ELF-1 (cell line): ENCODE measurements around the gene FPGS.
"Not testable (repeated sequence)": the region's sequence is repeated elsewhere in the genome, so short reads cannot be mapped to it uniquely, and the experiment has no call there.

Source experiments
- DNase-seq: peaks from one replicate; pipeline ENCODE4 v3.0.0-alpha.2; 2016; ENCODE audit warnings: low read depth, low spot score

The FPGS gene

GRCh38 chr9:127812011-127812410 is 9.3 kb downstream of the FPGS start:
- no peak for DNase-seq

- no peak for DNase-seq
Measured at GRCh38 chr9:127812936-127813675, 10.4 kb downstream of the FPGS start.

GRCh38 chr9:127813686-127814226 is 11.1 kb downstream of the FPGS start:
- DNase-seq = no peak

- DNase-seq = no peak
Measured at GRCh38 chr9:127814619-127815511, 12.2 kb downstream of the FPGS start.

- no peak for DNase-seq
Measured at GRCh38 chr9:127815512-127816361, 13.1 kb downstream of the FPGS start.

- no peak for DNase-seq
Measured at GRCh38 chr9:127816362-127816725, 13.7 kb downstream of the FPGS start.

- DNase-seq = no peak
Measured at GRCh38 chr9:127816728-127817127, 14.0 kb downstream of the FPGS start.

- no peak for DNase-seq
Measured at GRCh38 chr9:127817881-127818434, 15.3 kb downstream of the FPGS start.

- DNase-seq = no peak
Measured at GRCh38 chr9:127818574-127818973, 15.9 kb downstream of the FPGS start.

- no peak for DNase-seq
Measured at GRCh38 chr9:127822108-127822507, 19.4 kb downstream of the FPGS start.

GRCh38 chr9:127825319-127826051 is 22.8 kb downstream of the FPGS start:
- DNase-seq = peak; percentile 74

GRCh38 chr9:127826253-127826913 is 23.7 kb downstream of the FPGS start:
- no peak for DNase-seq

GRCh38 chr9:127828262-127829031 is 25.8 kb downstream of the FPGS start:
- peak; percentile 97 for DNase-seq

- DNase-seq = no peak
Measured at GRCh38 chr9:127829205-127829906, 26.7 kb downstream of the FPGS start.

GRCh38 chr9:127832248-127832647 is 29.6 kb downstream of the FPGS start:
- DNase-seq = no peak

GRCh38 chr9:127833555-127833954 is 30.9 kb downstream of the FPGS start:
- no peak for DNase-seq

- DNase-seq = no peak
Measured at GRCh38 chr9:127835991-127836516, 33.4 kb downstream of the FPGS start.

GRCh38 chr9:127836561-127836960 is 33.9 kb downstream of the FPGS start:
- DNase-seq = not testable (repeated sequence)
